Stimulated activated CD8-positive, alpha-beta memory T cell treated with anti-CD3 and anti-CD28 coated beads, Interleukin-15, amount 100 ng/mL, for 48 hours (primary cell): Measurements from ENCODE around the gene PARP2.
A peak's percentile ranks its signal among the peaks of the same experiment; 100 is the strongest.
"Not testable (repeated sequence)": the region's sequence is repeated elsewhere in the genome, so short reads cannot be mapped to it uniquely, and the experiment has no call there.

Experiments
- DNase-seq, 2 donors: peaks; one replicate each; pipeline ENCODE4 v3.0.0-alpha.2; 2020; ENCODE audit warnings: low read depth in 2 of 2

Gene PARP2, protein sequence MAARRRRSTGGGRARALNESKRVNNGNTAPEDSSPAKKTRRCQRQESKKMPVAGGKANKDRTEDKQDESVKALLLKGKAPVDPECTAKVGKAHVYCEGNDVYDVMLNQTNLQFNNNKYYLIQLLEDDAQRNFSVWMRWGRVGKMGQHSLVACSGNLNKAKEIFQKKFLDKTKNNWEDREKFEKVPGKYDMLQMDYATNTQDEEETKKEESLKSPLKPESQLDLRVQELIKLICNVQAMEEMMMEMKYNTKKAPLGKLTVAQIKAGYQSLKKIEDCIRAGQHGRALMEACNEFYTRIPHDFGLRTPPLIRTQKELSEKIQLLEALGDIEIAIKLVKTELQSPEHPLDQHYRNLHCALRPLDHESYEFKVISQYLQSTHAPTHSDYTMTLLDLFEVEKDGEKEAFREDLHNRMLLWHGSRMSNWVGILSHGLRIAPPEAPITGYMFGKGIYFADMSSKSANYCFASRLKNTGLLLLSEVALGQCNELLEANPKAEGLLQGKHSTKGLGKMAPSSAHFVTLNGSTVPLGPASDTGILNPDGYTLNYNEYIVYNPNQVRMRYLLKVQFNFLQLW

DNA sequence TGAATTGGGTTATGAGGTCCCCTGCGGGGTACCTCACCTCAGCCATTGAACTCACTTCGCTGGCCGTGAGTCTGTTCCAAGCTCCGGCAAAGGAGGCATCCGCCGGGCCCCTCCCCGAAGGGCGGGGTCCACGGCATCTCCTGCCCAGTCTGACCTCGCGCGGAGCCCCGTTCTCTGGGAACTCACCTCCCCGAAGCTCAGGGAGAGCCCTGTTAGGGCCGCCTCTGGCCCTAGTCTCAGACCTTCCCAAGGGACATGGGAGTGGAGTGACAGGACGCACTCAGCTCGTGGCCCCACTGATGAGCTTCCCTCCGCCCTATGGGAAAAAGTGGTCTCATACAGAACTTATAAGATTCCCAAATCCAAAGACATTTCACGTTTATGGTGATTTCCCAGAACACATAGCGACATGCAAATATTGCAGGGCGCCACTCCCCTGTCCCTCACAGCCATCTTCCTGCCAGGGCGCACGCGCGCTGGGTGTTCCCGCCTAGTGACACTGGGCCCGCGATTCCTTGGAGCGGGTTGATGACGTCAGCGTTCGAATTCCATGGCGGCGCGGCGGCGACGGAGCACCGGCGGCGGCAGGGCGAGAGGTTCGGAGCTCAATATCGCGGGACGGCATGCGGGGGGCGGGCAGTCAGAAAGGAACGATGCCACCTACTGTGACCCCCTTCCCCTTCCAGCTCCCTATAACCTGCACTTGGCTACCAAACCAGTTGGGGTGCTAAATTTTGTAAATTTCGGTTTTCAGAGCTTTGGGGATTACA, at the start of gene PARP2:
Gene PARP2 (plus strand): TSS at position 544 of the 770 bp plus-strand sequence. CDS start 7 bp downstream, at position 551.
- DNase-seq, result peak; percentile 97 to 98

DNA sequence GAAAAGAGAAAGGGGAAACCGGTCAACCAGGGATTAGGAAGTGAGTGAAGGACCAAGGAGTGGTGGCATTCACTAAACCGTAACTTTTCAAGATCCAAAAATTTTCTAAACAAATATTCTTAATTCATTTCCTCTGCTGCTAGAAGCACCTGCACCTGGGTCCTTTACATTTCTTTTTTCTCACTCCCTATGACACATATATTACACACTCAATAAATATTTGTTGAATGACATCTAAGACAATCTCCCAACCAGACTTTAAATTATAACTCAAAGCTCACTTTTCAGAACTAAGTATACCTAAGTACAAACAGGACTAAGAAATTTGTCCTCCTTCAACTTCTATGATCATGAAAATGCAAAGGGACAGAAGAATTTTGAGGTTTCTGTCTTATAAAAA, 48.8 kb upstream of the PARP2 start:
- no peak for DNase-seq

DNA sequence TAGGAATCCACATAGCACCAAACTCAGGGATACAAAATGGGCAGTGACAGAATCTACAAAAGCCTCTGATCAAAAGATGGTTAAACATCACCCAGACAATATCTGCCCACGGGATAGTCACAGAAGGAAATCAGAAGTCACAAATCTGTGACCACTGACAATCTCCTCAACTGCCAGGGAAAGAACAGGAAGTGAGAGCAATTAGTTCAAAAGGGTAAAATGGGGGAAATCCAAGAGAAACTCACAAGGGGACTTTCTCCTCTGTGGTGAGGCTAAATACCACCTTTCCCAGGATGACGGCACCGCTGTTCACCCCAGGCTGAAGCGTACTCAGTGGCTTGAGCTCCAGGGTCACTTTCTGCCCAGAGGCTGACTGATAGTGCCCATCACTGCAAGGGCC, 48.4 kb upstream of the PARP2 start:
- peak in 1 of 2 donors; percentile 6 for DNase-seq

DNA sequence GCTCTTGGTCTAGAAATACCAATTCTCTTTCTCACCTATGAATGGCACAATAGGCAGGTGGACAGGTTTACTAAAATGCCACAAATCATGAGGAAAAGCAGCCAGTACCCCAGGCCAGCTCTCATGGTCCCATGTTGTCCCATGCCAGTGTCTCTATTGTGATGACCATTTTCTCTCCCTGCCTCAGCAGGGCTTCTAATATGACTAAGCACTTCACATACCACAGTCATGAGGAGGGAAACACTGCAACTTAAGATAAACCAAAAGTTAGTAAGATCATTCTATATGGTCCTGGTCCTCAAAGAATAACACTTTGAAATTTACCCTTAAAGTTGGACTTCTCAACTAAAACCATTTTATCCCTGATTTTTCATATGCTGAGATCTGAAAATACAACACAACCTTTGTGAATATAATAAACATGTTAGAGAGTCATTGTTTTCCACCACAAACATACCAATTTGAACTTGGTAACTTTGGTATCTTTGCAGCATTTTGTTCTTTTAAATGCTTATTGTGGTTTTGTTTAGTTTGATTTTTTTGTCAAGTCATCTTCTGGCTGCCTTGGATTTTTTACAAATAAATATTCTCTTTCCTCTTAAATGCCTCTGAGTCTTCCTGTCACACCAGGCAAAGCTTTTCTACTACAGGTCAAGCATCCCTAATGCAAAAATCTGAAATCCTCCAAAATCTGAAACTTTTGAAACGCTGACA, 41.2 kb upstream of the PARP2 start:
- DNase-seq, result no peak

DNA sequence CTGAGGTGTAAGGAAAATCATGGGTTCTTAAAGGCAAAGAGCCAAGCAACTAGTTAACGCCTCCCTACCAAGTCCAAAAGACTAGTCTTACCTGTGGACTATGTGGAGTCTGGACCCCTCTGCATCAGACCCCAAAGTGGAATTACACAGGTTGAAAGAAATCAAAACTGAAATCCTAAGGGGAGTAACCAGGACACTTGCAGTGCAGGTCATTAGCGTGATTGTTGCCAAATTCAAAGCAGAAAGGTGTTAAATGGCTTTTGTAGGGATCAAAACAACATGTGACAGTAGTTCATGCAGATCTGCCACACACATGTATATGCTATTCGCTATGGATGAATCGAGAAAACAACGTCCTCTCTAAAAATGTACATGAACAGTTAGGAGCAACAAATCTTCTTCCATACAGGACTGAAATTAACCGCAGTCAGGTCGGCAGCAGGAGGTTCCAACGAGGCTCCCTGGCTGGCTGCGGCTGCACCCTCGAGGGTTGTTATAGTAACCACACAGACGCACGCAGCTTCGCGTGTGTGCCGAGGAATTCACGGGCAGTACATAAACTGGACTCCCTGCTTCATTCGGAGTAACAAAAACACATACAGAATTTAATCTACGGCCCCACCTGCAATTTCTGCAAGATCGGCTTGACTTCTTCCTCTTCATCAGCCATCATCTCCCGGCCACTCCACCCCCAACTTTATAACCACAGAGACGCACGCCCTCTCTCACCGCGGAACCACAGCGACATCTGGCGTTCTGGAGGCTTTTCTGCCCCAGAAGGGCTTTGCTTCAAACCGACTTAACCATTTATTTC, 38.0 kb upstream of the PARP2 start, which contains the start of gene TTC5:
Gene TTC5 (minus strand): TSS at position 687 of the 814 bp plus-strand sequence. CDS start 14 bp downstream, at position 673.
- peak; percentile 73 to 74 for DNase-seq

DNA sequence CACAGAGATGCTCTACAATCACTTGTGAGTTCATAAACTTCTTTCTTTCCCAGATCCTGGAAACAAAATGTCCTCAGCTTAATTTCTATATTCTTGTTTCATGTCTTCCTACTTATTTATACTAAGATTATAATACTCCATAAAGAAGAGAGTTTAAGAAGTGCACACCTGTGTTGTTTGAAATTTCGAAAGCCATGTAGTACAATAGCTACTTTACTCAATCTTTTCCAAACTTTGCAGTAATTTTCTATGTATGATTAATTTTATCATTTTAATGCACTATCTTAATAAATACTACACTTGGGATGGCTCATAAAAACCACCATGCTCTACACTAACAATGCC, 37.4 kb upstream of the PARP2 start:
- DNase-seq, result no peak

DNA sequence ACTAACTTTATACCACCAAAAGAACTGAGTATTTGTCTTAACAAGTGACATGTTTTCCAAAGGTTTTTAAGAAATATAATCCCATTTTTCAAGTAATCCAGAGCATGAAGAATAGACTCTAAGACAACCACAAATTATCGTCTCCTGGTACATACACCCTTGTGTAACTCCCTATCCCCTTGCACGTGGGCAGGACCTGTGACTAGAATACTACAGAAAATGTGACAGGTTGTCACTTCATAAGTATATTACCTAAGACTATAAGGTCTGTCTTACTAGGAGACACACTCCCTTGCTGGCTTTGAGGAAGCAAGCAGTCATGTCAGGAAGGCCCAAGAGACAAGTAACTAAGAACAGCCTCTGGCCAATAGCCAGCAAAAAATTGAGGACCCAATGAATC, 29.4 kb upstream of the PARP2 start:
- no peak for DNase-seq

DNA sequence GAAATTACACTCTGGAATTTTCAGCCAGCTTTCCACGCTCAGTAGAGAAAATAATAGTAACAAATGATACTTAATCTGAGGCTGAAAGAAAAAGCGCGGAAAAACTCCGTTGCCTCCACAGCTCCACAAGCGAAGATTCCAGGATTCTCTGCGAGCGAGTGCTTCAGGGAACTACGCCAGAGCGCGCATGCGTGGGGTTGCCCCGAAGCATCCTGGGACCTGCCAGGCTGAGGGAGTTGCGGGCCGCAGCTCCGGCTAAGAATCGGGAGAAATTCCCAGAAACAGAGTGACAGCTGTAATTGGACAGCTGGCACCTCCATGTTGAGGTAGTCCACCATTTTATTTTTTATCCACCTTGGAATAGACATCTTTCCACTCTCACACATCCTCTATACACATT, 25.7 kb upstream of the PARP2 start:
- DNase-seq, result no peak

DNA sequence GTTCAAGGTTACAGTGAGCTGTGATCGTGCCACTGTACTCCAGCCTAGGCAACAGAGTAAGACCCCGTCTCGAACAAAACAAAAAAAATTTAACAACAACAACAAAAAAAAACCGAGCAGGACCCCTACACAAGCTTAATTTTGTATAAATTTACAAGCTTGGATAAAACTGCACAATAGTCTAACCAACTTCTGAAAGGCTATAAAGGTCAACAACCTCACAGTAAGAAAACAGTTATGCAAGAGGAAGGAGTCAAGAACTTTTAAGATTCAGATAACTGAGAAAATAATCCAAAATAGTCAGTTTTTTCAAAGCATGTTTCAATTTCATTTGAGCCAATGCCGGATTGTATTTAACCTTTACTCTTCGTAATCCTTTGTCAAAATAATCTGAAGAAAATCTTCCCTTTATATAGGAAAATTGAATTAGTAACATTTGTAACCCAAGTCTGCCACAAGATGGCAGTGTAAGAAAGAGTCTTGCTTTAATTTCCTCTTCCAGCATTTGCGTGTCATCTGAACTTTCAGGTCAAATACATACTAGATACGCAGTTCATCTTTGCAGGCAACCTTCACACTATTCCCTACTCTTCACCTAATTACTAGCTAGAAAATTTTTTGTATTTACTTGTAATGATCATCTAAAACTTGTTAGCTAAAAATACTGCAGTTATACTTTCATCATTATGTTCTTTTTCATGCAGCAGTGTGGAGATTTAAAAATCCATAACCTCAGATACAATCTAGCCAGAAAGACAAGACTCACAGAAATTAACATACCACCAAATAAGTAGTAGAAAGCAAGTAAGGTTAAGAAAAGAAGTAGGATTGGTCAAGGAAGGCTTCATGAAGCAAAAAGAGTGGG, 16.2 kb upstream of the PARP2 start:
- DNase-seq, result no peak

DNA sequence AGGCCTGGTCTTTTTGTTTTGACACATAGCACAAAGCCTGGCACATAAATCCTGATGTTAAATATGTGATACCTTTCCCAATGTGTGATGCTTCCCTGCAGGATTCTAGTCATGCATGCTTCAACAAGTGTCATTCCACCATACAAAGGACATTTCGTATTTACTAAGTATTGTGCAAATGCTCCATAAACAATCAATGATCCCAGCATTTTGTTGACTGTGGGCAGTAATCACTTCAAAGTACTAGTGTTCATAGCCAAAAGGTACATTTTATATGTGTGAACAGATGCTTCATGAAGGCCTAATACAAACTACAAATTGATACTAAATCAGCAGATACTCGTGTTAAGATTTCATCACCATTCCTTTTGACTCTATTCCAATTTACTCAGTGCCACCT, 14.7 kb upstream of the PARP2 start:
- no peak for DNase-seq

DNA sequence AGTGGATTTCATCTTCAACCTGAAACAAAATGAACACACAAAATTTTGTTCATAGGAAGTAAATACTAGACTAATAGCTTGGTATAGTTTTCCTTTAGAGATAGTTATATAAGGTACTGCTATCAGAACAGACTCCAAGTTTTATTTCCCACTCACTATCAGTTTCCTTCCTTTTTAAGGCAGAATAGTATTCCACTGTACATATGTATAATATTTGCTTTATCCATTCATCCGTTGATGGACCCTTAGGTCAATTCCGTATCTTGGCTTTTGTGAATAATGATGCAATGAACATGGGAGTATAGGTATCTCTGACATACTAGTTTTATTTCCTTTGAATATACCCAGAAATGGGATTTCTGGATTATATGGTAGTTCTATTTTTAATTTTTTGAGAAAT, 14.1 kb upstream of the PARP2 start:
- no peak for DNase-seq

DNA sequence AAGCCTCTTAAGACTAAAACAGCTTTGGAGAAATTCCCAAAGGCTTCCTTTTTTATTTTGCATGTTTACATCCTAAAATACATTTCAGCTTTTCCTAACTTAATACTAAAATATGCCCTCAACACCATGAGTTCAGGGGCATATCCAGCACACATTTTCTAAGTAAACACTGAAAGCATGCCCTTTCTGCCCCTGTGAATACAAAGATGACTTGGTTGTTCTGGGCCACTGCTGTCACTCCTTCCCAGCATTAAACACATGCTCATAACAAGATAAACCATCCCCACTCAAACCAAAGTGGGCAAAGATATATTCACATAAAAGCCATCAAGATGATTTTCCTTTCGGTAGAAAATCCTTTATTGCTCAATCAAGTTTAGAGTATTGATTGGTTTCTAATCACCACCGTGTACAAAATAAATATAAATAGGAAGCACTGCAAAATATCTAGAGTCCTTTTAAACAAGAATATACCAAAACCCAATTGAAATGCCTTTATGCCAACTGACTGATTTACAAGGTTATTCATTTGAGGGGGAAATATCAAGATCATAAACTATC, 12.3 kb upstream of the PARP2 start:
- DNase-seq, result no peak

DNA sequence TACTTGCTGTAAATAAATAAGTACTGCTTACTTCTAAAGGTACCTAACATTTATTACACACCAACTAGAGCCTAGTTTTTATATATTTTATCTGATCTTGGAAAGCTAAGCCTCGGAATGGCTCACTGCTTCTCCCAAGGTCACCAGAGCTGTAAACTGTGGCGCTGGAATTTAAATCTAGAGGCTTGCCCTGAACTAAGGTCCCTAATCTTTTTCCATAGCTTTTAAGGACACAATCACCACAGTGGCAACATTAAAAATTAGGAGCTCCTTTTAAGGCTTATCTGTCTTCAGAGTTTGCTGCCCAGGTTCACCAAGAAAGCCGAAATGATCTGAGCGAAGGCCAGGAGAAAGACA, 11.0 kb upstream of the PARP2 start:
- no peak for DNase-seq

DNA sequence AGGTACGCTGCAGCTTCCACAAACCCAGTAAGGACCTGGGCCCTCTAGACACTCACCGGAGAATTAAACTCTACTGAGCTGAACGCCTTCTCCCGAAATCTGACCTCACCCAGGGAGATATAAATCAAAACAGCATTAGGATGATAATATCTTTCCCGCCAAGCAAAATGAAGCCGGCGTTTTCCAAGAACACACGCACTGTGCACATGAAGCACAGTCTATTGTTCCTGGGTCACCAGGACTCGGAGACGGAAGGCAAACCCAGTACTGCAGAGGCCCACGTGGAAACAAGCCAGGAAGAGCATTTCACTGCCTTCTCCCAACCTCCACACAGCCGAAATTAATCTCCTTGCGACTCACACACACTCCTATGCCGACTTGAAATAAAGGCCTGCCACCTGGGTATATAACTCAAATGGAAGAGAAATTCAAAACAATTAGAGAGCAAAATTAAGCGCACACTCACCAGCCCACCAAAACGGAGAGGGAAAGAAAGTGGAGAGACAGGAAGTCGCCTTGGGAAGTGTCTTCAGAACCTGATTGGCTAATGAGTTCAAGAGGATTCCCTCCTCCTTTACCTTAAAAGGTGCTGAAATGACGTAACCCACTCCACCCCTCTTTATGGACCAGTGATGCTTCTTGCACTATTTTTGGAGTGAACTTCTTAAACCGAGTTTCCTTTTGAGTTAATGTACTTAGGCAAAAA, 10.5 kb upstream of the PARP2 start, which contains the start of gene CCNB1IP1:
Gene CCNB1IP1 (minus strand): TSS at position 492 of the 706 bp plus-strand sequence. CDS start 16,756 bp downstream, outside the sequence.
- DNase-seq, result peak; percentile 20 to 40

DNA sequence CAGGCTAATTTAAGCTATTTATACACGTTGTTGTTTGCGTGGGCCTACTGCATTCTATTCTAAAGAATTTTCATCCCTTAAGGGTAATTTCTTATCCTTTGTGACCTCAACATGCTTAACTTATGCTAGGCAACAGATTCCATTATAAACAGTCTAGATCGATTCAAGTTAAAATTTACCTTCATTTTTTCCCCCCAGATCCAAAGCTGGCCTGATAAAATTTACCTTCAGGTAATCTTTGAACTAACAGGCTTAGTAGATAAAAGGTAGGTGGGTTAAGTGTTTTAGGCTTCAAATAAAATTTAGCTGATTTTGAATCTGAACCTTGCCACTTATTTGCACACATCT, 10.0 kb upstream of the PARP2 start:
- no peak for DNase-seq

DNA sequence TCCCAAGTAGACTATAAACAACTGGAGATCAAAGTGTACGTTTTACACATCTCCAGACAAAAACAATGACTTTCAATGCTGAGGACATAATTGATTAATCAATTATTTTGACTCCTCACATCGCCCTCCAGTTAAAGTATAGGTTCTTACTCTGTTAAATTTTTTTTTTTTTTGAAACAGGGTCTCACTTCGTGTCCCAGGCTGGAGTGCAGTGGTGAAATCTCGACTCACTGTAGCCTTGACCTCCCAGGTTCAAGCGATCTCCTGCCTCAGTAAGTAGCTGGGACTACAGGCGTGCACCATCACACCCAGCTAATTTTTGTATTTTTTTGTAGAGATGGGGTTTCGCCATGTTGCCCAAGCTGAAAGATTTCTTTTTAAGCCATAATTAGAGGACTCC, 9.4 kb upstream of the PARP2 start:
- DNase-seq, result no peak

DNA sequence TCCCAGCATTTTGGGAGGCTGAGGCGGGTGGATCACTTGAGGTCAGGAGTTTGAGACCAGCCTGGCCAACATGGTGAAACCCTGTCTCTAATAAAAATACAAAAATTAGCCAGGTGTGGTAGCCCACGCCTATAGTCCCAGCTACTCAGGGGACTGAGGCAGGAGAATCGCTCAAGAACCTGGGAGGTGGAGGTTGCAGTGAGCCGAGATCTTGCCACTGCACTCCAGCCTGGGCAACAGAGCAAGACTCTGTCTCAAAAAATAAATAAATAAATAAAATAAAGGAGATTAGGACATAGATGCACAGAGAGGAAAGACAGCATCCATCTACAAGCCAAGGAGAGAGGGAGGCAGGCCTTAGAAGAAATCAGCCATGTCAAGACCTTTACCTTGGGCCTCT, 2.4 kb upstream of the PARP2 start:
- not testable (repeated sequence) for DNase-seq

DNA sequence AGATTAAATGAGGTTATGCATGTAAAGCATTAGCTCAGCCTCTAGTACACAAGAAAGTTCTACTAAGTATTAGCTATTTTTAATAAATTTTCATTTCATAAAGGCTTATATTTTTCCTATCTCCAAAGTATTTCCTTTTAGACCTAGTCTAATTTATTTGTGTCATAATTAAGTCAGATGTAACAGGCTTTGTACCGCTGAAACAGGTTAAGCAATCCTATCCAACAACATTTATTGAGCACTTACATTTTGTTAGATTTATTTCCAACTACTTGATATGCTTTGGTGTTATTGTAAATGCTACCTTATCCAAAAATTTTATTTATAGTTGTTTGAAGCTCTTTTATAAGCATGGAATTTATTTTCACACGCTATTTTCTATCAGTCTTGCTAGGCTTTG, 1.8 kb upstream of the PARP2 start:
- DNase-seq, result no peak

DNA sequence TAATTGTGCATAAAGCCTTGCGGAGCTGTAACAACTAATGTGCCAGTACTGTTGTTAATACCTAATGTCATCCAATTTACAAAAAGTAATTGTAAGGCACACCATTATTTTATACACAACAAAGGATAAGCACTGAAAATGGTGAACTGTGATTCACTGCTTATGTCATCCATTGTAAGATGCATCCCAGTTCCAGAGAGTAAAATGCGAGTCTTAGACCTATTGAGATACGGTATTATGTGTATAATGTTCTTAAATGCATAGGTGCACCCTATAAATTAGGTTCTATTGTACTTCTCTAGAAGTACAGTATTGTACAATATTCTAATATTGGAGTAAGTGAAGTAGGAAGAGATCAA, 406 bp downstream of the PARP2 start:
- DNase-seq, result no peak
